NCI-H1930 (cell line): ENCODE results near the gene NAP1L1.
"Not testable (repeated sequence)": the region's sequence is repeated elsewhere in the genome, so short reads cannot be mapped to it uniquely, and the experiment has no call there.

Source experiments
- DNase-seq, 2 experiments: peaks; one replicate each; lab custom pipeline; 2025; lab: John Stamatoyannopoulos, UW

NAP1L1 gene

DNA sequence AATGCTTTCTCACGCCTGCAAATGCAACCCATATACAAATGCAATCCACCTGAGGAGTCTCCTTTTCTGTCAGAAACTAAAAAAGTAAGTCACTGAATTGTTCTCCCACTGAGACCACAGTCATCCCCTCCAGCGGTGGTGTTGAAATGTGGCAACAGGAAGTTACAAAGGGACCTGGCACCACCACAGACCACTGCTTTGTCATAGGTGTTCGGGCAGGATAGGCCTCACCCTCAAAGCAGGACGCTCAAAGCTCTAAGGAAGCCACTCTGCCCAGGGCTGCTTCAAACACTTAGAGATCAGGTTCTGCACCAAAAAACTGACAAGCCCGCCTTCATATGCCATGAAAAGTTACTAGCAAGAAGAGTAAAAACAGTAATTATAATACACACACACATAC is 64.2 kb downstream of the NAP1L1 start:
- no peak for DNase-seq

DNA sequence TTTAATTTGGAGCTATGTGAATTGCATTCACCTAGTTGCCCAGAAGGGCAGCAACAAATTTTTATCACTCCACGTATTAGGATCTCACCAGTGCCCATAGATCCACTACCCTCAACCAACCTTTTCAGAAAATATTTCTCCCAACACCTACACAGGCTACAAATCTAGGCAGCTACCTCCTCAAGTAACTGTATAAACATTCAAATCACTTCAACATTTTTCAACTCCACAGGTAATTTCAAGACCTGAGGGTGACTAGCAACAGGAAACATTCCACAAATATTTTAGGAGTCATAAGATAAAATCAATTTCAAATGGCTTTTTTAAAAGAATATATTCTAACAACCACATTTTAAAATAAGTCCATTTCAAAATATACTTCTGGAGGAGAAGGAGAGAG is 65.8 kb downstream of the NAP1L1 start:
- no peak for DNase-seq

DNA sequence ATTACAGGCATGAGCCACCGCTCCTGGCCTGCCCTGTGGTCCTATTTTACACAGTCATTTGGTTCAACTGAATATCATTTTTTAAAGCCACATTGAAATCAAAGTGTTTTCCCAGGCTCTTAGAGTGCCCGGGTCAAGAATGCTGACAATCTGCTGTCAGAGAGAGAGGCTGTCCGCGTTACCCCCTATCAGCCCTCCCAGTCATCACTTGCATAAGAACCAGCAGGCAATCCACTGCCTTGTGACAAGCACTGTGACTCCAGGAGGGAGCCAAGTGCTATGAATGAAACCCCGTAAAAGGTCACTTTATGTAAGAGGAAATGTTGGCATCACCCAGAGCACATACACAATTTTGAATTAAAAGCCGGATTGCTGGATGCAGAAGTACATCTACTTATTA is 66.4 kb downstream of the NAP1L1 start:
- no peak for DNase-seq

DNA sequence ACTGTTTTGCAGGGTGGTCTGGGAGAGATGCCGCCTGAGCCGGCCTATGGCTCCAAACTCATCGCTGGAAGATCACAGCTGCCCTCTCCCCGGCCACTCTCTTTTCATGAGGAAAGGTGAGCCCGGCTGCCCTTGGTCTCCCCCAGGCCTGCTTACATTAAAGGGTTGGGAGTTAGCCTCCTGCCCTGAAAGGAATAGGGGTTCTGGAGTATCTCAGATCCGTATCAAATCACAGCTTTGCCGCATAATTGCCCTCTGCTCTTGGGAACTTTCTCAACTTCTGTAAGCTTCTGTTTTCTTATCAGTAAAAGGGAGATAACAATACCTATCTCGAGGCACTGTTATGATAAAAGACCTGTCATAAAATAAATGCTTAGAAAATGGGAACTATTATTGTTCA is 70.5 kb downstream of the NAP1L1 start:
- DNase-seq = no peak

DNA sequence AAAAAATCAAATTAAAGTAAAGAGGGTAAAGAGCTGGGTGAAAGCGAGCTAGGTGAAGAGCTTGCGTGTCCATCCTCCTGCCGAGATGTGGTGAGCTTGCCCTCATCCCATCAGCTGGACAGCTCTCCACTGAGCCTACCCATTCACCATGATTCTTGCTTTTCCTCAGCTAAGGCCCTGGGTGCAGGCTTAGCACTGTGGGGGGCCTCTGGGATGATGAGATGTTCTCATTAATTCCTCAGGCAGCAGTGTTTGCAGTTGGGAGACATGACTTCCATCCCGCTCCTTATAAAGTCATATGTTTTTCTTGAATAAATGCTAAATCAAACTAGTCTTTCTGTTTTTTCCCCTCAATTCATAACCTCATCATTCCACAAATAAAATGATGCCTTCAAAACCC is 70.9 kb downstream of the NAP1L1 start:
- no peak for DNase-seq

DNA sequence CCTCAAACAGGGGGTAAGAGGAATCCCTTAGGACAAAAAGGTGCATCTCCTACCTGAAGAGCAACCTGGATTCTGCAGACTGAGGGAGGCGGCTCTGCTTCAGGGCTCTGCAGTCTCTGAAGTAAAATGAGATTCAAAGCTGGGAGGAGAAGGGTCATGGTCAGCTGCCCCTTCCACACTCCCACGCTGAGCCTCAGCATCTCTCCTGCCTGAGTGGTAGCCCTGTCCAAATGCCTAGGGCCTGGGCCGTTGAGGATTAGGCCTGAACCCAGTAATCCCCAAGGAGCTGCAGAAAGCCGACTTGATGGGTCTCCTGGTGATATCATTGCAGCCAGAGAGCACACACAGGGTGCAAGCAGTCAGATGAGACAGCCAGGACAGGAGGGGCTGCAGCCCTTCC is 71.8 kb downstream of the NAP1L1 start:
- no peak for DNase-seq

DNA sequence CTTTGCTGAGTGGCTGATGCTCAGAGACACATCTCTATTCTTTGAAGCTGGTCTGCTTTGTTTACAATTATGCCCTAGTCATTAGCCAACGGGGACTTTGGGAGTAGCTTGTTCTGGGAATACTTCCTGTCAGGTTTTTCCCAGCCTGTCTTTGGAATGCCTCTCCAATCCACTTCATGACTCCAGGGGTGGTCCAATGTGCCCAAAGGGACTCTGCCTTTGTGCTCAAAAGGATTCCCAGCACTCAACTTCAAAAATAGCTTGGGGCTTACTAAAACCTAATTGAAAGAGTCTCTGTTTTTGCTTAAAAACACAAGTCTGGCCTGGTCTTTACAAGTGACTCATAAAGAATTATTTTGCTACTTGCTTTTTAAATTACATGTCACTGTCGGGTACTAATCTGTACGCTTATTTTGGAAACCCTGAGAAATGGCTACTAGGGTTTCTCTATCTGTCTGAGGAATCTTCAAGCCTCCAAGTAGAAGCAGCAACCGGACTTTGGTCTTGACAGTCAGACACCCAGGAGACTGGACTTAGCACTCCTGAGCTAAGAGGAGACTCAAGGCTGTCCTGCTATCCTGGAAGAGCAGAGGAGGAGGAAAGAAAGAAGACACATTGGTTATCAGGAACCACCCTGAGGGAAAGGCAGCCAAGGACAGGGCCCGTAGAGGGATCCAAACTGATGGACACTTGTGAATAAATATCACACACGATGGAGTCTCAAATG is 73.6 kb downstream of the NAP1L1 start:
- DNase-seq = no peak

DNA sequence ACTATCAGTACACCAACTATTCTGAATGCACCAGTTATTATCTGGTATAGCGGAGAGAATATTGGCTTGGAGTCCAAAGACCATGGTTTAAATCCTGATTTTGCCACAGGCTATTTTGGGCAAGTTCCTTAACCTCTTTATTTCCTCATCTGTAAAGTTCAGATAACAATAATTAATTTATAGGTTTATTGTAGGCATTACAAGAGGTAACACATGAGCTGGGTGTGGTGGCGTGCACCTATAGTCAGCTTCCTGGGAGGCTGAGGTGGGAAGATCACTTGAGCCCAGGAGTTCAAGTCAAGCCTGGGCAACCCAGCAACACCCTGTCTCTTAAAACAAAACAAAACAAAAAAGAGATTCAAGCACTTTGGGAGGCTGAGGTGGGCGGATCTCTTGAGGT is 76.1 kb downstream of the NAP1L1 start:
- DNase-seq = no peak

DNA sequence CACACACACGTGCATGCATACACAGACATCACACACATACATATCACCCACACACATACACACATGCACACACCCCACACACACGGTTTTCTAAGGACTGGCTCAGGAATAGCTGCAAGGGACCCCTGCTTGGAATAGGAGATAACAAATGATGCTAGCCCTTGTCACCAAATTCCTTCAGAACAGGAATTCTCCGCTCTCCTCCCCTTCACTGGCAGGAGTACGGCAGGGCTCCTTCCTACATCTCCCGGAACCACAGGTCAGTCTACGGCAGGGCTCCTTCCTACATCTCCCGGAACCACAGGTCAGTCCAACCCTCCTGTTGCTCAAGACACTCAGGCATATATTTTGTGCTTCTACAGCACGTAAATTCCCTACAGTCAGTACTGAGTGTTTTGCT is 76.8 kb downstream of the NAP1L1 start:
- DNase-seq = no peak

DNA sequence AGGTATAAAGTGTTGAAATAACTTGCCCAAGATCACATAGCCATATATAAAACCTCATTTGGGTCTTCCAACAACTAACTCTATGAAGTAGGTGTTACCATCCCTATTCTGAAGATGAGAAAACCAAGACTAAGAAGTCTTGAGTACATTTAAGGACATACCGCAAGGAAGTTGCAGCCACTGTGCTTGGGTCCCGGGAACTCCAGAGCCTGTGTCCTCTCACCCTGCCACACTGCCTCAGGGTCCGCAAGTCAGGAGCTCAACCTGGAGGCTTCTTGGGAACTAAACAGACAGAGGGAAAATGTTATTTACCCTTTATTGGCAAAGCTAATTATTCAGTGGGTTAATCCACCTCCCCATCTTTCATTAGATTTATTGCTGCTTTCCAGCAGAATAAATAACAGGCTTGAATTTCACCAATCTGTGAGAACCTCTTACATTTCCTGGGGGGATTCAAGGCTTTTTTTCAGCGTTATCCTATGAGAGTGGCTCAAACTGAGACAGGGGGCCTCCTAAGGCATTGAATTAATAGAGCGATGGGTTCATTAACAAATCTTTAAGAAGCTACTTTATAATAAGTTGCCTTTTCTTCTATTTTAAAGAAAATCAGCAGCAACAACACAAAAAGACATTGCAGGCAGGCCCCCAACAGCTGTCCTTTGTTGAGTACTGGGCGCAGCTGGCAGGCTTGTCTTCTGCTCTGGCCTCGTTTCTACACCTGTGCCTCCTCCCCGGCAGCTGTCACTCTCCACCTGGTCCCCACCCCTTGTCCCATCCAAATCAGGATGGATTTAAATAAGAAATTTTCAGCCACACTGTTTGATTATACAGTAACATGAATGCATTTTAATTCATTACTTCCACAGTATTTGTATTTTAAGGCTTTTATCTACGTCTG is 78.2 kb downstream of the NAP1L1 start:
- DNase-seq = no peak

DNA sequence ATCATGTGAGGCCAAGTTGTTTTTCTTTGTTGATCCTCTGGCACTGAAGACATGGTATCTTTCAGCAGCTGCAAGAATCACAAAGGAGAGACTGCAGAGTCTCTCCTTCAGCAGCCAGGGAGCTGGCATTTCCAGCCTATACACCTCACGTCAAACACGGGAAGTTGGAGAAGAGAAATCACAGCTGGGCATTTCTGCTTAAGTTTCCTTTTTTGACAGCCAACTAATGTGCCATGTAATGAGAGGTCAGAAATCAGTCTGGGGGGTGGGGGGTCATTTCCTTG is 81.2 kb downstream of the NAP1L1 start:
- DNase-seq = no peak

DNA sequence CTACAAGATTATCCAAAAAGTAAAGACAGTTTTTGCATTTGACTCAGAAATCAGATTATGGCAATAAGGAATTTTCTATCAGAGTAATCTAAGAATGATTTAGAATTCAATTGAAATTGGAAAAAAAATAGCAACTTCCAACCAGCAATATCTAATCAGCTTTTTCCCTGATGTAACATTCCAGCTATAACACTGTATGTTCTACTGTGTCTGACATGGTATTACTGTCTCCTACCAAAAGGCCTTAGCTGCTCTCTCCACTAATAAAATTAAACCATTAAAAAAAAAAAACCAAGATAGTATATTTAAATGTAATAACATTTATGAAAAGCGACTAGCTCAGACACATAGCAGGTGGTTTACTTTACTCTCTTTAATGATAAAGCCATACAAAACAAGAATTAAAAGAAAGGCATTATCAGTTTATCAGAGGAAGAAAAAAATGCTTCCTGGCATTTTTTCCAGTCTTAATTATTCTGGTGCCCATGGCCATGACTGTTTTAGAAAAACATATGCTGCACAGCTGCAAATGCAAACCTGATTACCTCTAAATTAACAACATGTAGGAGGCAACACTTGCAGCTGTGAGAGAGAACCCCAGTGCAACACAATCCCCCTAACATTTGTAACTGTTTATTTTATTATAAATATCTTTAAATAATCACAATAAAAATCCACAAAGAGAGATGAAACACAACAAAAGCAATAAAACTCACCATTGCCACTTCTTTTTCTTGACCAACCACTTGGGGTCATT is 81.7 kb downstream of the NAP1L1 start:
- DNase-seq = no peak

DNA sequence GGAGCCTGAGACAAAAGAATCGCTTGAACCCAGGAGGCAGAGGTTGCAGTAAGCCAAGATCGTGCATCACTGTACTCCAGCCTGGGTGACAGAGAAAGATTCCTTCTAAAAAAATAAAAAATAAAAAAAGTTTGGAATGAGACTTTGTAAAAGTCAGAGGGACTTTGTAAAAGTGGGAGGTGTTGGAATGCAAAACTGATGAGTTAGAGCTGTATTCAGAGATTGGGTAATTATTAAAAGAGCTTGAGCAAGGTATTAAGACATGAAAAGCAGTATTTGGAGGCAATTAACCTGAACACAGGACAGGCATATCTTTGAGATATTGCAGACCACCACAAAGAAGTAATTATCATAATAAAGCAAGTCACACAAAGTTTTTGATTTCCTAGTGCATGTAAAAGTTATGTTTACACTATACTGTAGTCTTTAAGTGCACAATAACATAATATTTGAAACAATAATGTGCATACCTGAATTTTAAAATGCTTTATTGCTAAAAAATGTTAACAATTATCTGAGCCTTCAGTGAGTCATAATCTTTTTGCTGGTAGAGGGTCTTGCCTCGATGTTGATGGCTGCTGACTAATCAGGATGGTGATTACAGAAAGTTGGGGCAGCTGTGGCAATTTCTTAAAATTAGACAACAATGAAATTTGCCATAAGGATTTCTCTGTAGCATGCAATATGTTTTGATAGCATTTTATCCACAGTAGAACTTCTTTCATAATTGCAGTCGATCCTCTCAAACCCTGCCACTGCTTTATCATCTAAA is 86.0 kb downstream of the NAP1L1 start:
- no peak for DNase-seq

DNA sequence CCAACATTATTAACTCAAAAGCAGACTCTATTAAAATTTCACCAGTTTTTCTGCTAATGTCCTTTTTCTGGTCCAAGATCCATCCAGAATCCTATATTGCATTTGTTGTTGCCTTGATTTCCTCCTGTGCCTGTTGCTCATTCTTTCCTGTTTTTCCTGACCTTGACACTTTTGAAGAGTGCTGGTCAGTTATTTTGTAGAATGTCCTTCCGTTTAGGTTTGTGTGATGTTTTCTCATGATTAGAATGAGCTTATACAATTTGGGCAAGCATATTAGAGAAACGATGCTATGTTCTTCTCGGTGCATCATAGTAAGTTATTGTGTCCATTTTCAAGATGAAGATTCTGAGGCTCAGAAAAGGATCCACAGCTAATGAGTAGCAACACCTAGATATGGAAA is 86.8 kb downstream of the NAP1L1 start:
- DNase-seq = no peak

DNA sequence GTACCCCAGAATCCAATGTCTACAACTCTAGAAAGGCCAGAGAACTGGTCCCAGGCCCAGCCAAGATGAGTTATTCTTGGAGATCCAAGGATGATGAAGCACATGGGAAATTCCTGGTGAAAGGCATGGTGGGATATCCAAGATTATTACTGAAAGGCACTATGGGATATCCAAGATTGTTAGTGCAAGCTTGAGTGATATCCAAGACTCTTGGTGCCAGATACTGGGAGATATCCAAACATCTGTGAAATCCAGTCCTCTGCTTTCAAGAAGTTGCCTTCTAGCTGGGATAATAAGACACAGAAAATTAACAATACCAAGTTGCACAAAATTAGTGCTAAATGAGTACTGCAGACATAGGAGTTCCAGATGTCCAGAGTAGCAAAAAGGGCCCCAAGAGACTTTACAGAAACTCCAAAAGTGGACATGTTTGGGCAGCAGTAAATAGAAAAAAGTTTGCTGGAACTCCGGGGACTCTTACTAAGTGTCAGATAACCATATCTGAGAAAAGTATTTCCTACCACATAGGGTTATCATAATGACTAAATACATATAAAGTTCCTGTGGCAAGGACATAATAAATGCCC is 87.5 kb downstream of the NAP1L1 start:
- no peak for DNase-seq

DNA sequence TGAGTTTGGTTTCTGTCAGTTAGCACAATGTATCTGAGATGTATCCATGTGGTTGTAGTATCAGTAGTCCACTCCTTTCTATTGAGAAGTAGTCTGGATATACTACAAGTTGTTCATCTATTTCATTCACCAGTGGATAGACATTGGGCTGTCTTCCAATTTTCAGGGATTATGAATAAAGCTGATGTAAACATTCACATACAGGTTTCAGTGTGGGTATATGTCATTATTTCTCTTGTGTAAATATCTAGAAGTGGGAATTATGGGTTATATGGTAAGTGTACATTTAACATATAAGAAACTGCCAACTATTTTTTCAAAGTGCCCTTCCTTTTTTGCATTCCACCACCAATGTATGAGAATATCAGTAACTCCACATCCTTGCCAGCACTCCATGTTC is 88.8 kb downstream of the NAP1L1 start:
- no peak for DNase-seq

DNA sequence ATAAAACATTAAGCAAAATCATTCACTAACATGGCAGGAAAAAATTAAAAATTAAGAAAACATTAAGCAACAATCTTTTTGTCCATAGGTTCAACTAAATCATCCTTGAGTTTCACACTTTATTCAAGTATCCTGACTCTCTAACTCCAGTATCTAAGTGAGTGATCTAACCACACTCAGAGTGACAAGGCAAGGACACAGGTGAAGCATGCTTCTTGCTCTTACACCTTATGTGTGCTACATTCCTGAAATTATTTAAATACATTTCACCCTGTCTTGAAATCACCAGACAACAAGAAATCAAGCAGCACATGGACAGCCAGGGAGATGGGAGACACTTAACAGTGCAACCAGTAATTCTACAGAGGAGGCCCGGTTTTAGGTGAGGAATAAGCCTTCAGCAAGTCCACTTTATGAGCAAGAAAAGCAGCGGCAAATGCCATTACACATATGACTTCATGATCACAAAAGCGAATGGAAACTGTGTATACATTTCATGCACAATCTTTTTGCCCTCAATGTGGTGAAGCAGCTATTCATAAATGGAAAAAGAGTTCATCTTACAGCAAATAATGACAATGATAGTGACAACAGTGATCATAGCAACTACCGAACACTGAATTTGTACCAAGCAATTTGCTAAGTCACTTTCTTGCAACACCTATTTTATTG is 90.3 kb downstream of the NAP1L1 start:
- no peak for DNase-seq

DNA sequence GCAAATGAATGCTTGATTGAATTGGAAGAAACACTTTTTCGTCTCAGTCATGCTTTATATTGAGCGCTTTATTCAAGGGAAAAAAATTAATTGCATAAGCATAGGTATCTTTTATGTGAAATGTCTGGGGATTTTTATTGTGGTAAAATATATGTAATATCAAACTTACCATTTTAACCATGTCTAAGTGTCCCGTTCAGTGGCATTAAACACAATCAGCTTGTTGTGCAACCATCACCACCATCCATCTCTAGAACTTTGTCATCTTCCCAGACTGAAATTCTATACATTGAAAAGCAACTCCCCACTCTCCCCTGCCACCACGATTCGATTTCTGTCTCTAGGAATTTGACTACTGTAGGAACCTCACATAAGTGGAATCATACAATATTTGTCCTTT is 92.7 kb downstream of the NAP1L1 start:
- no peak for DNase-seq

DNA sequence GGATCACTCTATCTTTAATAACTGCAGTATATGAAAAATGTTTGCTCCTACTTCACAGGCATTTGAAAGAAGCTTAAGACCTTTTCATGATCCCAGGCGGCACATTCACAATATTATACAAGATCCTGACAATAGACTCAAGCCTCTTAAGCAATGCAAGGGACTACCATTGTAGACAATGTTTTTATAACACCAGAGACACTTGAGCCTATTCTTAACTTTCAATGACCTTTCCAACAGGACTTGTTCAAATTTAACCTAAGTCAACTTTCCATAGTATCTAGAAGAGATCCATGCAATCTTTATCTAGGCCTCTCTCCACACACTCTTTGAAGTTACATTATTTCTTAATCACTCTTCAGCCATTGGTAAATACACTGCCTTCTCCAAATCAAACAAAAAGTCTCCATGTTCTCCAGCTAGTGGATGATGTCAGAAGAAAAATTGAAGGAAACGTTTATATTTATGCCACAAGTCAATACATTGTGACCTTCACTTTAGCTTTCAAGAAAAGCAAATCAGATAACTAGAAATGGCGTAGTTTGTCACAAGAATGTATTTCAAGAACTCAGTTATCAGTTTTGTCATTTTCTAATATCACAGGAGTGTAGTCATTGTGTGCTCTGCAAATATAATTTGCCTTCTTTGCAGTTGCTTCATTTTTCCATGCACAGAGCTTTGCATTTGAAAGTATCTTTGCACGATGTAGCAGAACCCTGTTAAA is 94.1 kb downstream of the NAP1L1 start:
- no peak for DNase-seq

DNA sequence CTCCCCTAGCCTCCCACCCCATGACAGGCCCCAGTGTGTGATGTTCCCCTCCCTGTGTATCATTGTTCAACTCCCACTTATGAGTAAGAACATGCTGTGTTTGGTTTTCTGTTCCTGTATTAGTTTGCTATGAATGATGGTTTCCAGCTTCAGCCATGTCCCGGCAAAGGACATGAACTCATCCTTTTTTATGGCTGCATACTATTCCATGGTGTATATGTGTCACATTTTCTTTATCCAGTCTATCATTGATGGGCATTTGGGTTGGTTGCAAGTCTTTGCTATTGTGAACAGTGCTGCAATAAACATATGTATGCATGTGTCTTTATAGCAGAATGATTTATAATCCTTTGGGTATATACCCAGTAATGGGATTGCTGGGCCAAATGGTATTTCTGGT is 96.8 kb downstream of the NAP1L1 start:
- not testable (repeated sequence) for DNase-seq
